Smooth muscle cell (in vitro differentiated cells): ENCODE data around the gene SERPINB6. TPM values are rescaled to one million over a fixed set of nuclear protein-coding genes. Genes with fewer than 3 reads are reported as not detected.
A peak's percentile ranks its signal among the peaks of the same experiment; 100 is the strongest.
"Not testable (repeated sequence)": the region's sequence is repeated elsewhere in the genome, so short reads cannot be mapped to it uniquely, and the experiment has no call there.

Experiments
- DNase-seq: peaks from one replicate; lab custom pipeline; 2025; ENCODE audit not compliant: unreplicated experiment; lab: John Stamatoyannopoulos, UW
- H2AFZ ChIP-seq: fragments of 200-600 bp; sonication (generic); 2 replicates; pipeline ENCODE4 v1.6.0; 2016; ENCODE audit warnings: antibody characterized with exemption, low read depth, mild to moderate bottlenecking
- H3F3A ChIP-seq: fragments of 200-600 bp; sonication (generic); 2 replicates; pipeline ENCODE4 v1.6.0; 2017; ENCODE audit warnings: antibody characterized with exemption, low read depth
- H3K27ac ChIP-seq: fragments of 200-600 bp; sonication (generic); 2 replicates; pipeline ENCODE4 v1.5.1; 2016; ENCODE audit warnings: low read depth, mild to moderate bottlenecking
- H3K27me3 ChIP-seq: fragments of 200-600 bp; sonication (generic); 2 replicates; pipeline ENCODE4 v1.6.1; 2016; ENCODE audit warnings: low read depth, mild to moderate bottlenecking
- H3K36me3 ChIP-seq: fragments of 200-600 bp; sonication (generic); 2 replicates; pipeline ENCODE4 v1.5.1; 2016; ENCODE audit warnings: low read depth
- H3K4me1 ChIP-seq: fragments of 200-600 bp; sonication (generic); 2 replicates; pipeline ENCODE4 v1.5.1; 2016; ENCODE audit warnings: low read depth
- H3K4me2 ChIP-seq: fragments of 200-600 bp; sonication (generic); 2 replicates; pipeline ENCODE4 v1.6.0; 2016; ENCODE audit warnings: mild to moderate bottlenecking
- H3K4me3 ChIP-seq: fragments of 200-600 bp; sonication (generic); 2 replicates; pipeline ENCODE4 v1.5.1; 2016; ENCODE audit warnings: mild to moderate bottlenecking
- H3K79me2 ChIP-seq: fragments of 200-600 bp; sonication (generic); 2 replicates; pipeline ENCODE4 v1.6.0; 2016; ENCODE audit warnings: low read depth, mild to moderate bottlenecking
- H3K9ac ChIP-seq: fragments of 200-600 bp; sonication (generic); 2 replicates; pipeline ENCODE4 v1.6.0; 2016; ENCODE audit warnings: low read depth
- H3K9me3 ChIP-seq: fragments of 200-600 bp; sonication (generic); replicated peaks from 2 replicates; pipeline ENCODE4 v1.5.1; 2016; ENCODE audit warnings: low read depth
- H4K20me1 ChIP-seq: fragments of 200-600 bp; sonication (generic); 2 replicates; pipeline ENCODE4 v1.6.0; 2016; ENCODE audit warnings: low read depth
- CTCF ChIP-seq: fragments of 200-600 bp; sonication (generic); IDR thresholded peaks from 2 replicates; pipeline ENCODE4 v1.5.1; 2017; ENCODE audit warnings: borderline replicate concordance, mild to moderate bottlenecking, antibody characterized with exemption; ENCODE audit not compliant: insufficient read depth, poor library complexity, severe bottlenecking
- WGBS: methylation state at CpG from one replicate; pipeline ENCODE4 v1.1.7; 2016; ENCODE audit warnings: low lambda C conversion rate; 5-methylcytosine and 5-hydroxymethylcytosine counted together
- polyA plus RNA-seq: library from polyadenylated mRNA; unstranded; fragments of >200 nt; fragmentation: Nextera tagmentation; extraction: Ambion mirVana; gene quantifications from 2 replicates; pipeline ENCODE4 v1.2.1, GENCODE V29; 2016
- total RNA-seq: library from RNA; depleted of rRNA; stranded (reverse); fragments of >200 nt; gene quantifications from 2 replicates; pipeline ENCODE4 v1.2.3, GENCODE V29; 2014

SERPINB6 gene
- total and polyA plus RNA-seq, 2 experiments from 2014 or later: 67.8 to 118 TPM

GRCh38 chr6:2935566-2936291 is 35.6 kb downstream of the SERPINB6 start:
- no peak for DNase-seq
- Histone ChIP-seq H3K27me3 (no peaks in the 10 kb centered on the region), H3K9me3 (no peaks in the 10 kb centered on the region), H3K79me2 (no peaks in the 10 kb centered on the region), H3K9ac (no peak overlapping the region), H3F3A (no peaks in the 10 kb centered on the region), H3K4me1 (no peaks in the 10 kb centered on the region), H3K27ac (no peak overlapping the region), H3K36me3 (no peaks in the 10 kb centered on the region), H2AFZ (no peak overlapping the region), H3K4me3 (no peak overlapping the region), H3K4me2 (no peak overlapping the region), H4K20me1 (no peaks in the 10 kb centered on the region)
- TF ChIP-seq CTCF: no peak
- 98% methylated on average over 31 of the region's 44 CpGs for WGBS

- Histone ChIP-seq H3K79me2 (no peaks in the 10 kb centered on the region), H3K27ac (no peak overlapping the region), H3K36me3 (no peaks in the 10 kb centered on the region), H3K9me3 (no peaks in the 10 kb centered on the region), H3F3A (no peaks in the 10 kb centered on the region), H3K4me3 (no peak overlapping the region), H4K20me1 (no peaks in the 10 kb centered on the region), H3K9ac (no peak overlapping the region), H3K27me3 (no peaks in the 10 kb centered on the region), H3K4me1 (no peaks in the 10 kb centered on the region), H3K4me2 (no peak overlapping the region), H2AFZ (no peak overlapping the region)
- WGBS: 100% methylated on average over 1 of the region's 1 CpG
- no peak for DNase-seq
- no peak for TF ChIP-seq CTCF
These were observed 37.3 kb downstream of the SERPINB6 start for GRCh38 chr6:2934057-2934456.

GRCh38 chr6:2932911-2933310 is 38.5 kb downstream of the SERPINB6 start:
- not testable (repeated sequence) for H3K4me3 ChIP-seq, DNase-seq
- 66% methylated on average over 11 of the region's 11 CpGs for WGBS

GRCh38 chr6:2931970-2932748 is 39.2 kb downstream of the SERPINB6 start:
- no peaks in the 10 kb centered on the region for H4K20me1 ChIP-seq
- H3K9ac ChIP-seq: no peak overlapping the region
- H3K4me3 ChIP-seq: no peak overlapping the region
- H3K36me3 ChIP-seq: no peaks in the 10 kb centered on the region
- 20% methylated on average over 11 of the region's 11 CpGs for WGBS
- no peaks in the 10 kb centered on the region for H3K4me1 ChIP-seq
- no peak overlapping the region for H3K27ac ChIP-seq
- no peaks in the 10 kb centered on the region for H3K27me3 ChIP-seq
- H3F3A ChIP-seq: no peaks in the 10 kb centered on the region
- DNase-seq: peak; percentile 27
- H3K4me2 ChIP-seq: no peak overlapping the region
- H3K79me2 ChIP-seq: no peaks in the 10 kb centered on the region
- H2AFZ ChIP-seq: no peak overlapping the region
- TF ChIP-seq CTCF: peak; percentile 93
- no peaks in the 10 kb centered on the region for H3K9me3 ChIP-seq

More at GRCh38 chr6:2932911-2933310, 38.5 kb downstream of the SERPINB6 start:
- H3K79me2 ChIP-seq, H3K9ac ChIP-seq, H3K4me2 ChIP-seq, H3F3A ChIP-seq, H3K27ac ChIP-seq, H3K4me1 ChIP-seq, H3K36me3 ChIP-seq, H4K20me1 ChIP-seq, H3K9me3 ChIP-seq, H2AFZ ChIP-seq, H3K27me3 ChIP-seq: not testable (repeated sequence)
